ENCODE measurements around the gene SS18.

SS18 gene

GRCh38 chr18:25982961-25983360 is 107.5 kb downstream of the SS18 start:
- TF ChIP-seq CTCF (IDR thresholded peaks at IDR 0.05; ENCODE audit: extremely low read depth, insufficient read depth, missing control alignments), result no peak
- DNase-seq (ENCODE audit: low spot score), result no peak
- in situ Hi-C loops (cut with MboI; ENCODE audit: low pct_unique_long_range_greater_than_20kb, low sequenced_read_pairs, unreplicated experiment), result no loop called here

GRCh38 chr18:25982153-25982552 is 108.3 kb downstream of the SS18 start:
- no peak for DNase-seq (ENCODE audit: low spot score)
- in situ Hi-C loops (cut with MboI; ENCODE audit: low pct_unique_long_range_greater_than_20kb, low sequenced_read_pairs, unreplicated experiment), result no loop called here
- no peak for TF ChIP-seq CTCF (IDR thresholded peaks at IDR 0.05; ENCODE audit: extremely low read depth, insufficient read depth, missing control alignments)

GRCh38 chr18:25979369-25980040 is 110.9 kb downstream of the SS18 start:
- TF ChIP-seq CTCF (IDR thresholded peaks at IDR 0.05; ENCODE audit: extremely low read depth, insufficient read depth, missing control alignments), result no peak
- in situ Hi-C loops (cut with MboI; ENCODE audit: low pct_unique_long_range_greater_than_20kb, low sequenced_read_pairs, unreplicated experiment), result no loop called here
- no peak for DNase-seq (ENCODE audit: low spot score)

GRCh38 chr18:25976554-25976953 is 113.9 kb downstream of the SS18 start:
- TF ChIP-seq CTCF (IDR thresholded peaks at IDR 0.05; ENCODE audit: extremely low read depth, insufficient read depth, missing control alignments), result peak; percentile 6
- no peak for DNase-seq (ENCODE audit: low spot score)
- in situ Hi-C loops (cut with MboI; ENCODE audit: low pct_unique_long_range_greater_than_20kb, low sequenced_read_pairs, unreplicated experiment), result no loop called here

GRCh38 chr18:25974630-25975077 is 115.8 kb downstream of the SS18 start:
- in situ Hi-C loops (cut with MboI; ENCODE audit: low pct_unique_long_range_greater_than_20kb, low sequenced_read_pairs, unreplicated experiment), result no loop called here
- no peak for DNase-seq (ENCODE audit: low spot score)

More at GRCh38 chr18:25974630-25975077, 115.8 kb downstream of the SS18 start:
- no peak for TF ChIP-seq CTCF (IDR thresholded peaks at IDR 0.05; ENCODE audit: extremely low read depth, insufficient read depth, missing control alignments)
